CD4-positive, alpha-beta T cell treated with Interleukin-1 beta for 1 hour (primary cell): Measurements from ENCODE around the gene BMERB1.
"Not testable (repeated sequence)": the region's sequence is repeated elsewhere in the genome, so short reads cannot be mapped to it uniquely, and the experiment has no call there.

Source experiments
- DNase-seq, 2 donors: peaks; one replicate each; pipeline ENCODE4 v3.0.0-alpha.2; 2020 to 2022

Gene BMERB1

GRCh38 chr16:15466131-15466530 is 31.7 kb downstream of the BMERB1 start:
- DNase-seq = no peak

GRCh38 chr16:15466886-15467781 is 32.7 kb downstream of the BMERB1 start:
- no peak for DNase-seq

GRCh38 chr16:15476971-15477370 is 42.6 kb downstream of the BMERB1 start:
- DNase-seq = not testable (repeated sequence)

DNA sequence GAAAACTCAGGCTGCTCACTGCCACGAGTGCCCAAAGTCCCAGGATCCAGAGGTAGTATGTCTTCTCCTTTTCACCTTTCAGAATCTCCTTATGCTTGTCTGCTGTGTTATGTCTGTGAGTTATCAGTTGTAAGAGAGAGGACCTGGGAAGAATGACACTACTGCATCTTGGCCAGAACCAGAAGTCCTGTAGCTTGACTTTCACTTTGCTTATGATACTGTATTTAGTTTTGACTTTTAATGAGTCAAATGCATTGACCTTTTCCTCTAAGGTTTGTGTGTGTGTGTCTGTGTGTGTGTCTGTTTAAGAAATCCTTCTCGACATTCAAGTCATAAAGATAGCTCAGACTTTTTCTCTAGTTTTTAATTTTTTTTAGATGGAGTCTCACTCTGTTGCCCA is 43.4 kb downstream of the BMERB1 start:
- DNase-seq = no peak

GRCh38 chr16:15482068-15482747 is 47.8 kb downstream of the BMERB1 start:
- no peak for DNase-seq

DNA sequence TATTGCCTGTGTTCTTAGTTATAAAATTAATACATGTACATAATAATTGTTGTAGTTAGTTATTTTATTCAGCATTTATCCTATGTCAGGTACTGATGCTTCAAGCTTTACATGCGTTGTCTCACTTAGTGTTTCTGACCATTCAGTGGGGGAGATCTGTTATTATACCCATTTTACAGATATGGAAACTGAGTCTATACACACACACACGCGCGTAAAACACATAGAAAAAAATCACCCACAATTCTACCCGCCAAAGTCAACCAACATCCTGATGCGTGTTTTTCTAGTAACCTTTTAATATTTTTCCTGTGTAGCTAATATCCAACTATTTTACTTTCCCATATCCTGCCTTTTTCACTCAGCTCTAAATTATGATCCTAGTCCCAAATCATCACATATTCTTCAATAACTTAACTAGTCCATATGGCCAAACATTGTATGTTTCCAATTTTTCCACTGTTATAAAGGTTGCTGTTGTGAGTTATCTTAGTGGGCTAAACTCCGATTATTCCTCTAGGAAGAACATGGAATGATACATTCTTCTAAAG is 48.4 kb downstream of the BMERB1 start:
- no peak for DNase-seq

- DNase-seq = no peak
Observed at GRCh38 chr16:15483857-15484256, 49.5 kb downstream of the BMERB1 start.

DNA sequence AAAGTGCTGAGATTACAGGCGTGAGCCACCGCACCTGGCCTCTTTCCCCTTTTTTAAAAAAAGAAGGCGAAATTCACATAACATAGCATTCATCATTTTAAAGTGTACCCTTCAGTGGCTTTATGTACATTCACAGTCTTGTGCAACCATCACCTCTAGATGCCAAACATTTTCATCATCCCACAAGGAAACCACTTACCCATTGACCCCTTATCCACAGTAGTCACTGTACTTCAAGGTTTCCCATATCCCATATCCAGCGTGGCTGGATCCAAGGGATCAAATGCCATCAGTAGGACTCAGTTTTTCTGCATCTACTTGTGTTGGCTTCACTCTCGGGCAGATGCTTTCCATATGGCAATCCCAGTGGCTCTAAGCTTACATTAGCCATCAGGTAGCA is 50.3 kb downstream of the BMERB1 start:
- no peak for DNase-seq

DNA sequence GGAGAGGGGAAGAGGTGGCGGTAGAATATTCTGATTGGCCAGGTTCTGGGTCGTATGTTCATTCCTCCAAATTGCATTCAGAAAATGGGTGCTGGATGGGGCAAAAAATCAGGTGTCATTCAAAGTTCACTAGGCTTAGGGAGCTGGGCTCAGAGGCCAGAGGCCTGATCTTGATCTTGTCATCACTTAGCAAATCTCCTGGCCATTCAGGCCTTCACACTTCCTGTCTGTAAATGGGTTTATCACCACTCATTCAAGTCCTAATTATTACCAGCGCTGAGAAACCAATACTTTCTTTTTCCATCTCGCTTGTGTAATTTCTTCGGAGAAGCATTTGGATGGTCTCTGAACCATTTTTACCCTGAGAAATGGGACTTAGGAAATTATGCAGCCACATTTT is 50.8 kb downstream of the BMERB1 start:
- DNase-seq = no peak

GRCh38 chr16:15486661-15487060 is 52.3 kb downstream of the BMERB1 start:
- no peak for DNase-seq

DNA sequence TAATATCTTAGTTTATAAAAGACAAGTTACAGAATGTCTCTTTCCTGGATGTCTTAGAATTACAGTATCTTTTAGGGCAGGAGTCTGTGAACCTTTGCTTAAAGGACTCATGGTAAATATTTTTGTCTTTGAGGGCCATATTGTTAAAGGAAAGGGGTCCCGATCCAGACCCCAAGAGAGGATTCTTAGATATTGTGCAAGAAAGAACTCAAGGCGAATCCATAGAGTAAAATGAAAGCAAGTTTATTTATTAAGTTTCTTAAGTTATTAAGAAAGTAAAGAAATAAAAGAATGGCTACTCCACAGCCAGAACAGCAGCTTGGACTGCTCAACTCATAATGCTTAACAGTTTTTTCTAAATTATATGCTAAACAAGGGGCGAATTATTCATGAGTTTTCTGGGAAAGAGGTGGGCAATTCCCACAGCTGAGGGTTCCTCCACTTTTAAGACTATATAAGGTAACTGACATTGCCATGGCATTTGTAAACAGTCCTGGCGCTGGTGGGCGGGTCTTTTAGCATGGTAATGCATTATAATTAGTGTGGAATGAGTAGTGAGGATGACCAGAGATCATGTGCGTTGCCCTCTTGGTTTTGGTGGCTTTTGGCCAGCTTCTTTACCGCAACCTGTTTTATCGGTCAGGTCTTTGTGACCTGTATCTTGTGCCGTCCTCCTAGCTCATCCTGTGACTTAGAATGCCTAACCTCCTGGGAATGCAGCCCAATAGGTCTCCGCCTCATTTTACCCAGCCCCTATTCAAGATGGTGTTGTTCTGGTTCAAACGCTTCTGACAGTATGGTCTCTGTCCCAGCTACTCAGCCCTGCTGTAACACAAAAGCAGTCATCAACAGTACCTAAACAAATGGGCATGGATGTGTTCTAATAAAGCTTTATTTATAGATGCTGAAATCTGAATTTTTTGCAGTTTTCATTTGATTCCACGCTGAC is 53.2 kb downstream of the BMERB1 start:
- no peak for DNase-seq

DNA sequence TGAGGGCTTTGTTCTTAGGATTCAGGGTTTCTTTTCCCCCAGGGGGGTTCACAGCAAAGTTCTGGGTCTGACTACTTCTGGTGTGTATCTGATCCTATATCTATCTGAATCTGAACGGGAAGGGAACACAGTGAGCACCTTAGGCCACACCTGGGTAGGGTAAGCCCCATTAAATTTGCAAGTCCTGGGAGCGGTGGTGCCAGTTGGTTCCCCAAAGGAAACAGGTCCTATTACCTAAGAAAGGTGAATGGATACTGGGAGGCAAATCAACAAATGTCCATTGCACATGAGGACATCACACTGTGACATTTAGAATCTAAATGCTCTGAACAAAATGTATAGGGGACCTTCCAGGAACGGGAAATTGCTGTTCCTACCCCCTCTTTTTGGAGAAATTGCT is 54.6 kb downstream of the BMERB1 start:
- no peak for DNase-seq

- no peak for DNase-seq
Observed at GRCh38 chr16:15490123-15490711, 55.8 kb downstream of the BMERB1 start.

- DNase-seq = no peak
Observed at GRCh38 chr16:15491411-15491810, 57.0 kb downstream of the BMERB1 start.

GRCh38 chr16:15492091-15492740 is 57.8 kb downstream of the BMERB1 start:
- no peak for DNase-seq

GRCh38 chr16:15493466-15494180 is 59.2 kb downstream of the BMERB1 start:
- no peak for DNase-seq

DNA sequence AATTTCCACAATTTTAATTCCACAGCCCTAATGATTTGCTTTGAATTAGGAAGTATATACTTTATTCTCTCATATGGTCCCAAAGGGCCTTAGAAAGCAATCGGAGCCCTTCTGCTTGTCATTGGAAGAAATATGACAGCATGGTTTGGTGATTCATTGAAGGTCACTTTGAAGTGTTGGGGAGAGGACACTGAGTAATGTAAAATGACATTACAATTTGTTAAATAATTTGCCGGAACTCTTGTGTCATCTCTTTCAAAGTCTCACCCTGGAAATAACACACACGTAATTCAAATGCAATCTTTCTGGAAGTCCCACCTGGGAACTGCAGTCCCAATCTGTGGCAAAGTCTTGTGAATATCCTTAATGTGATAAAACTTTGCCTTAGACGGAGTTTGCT is 59.8 kb downstream of the BMERB1 start:
- DNase-seq = no peak

- DNase-seq = no peak
Observed at GRCh38 chr16:15495898-15496297, 61.5 kb downstream of the BMERB1 start.

GRCh38 chr16:15498427-15499175 is 64.2 kb downstream of the BMERB1 start:
- no peak for DNase-seq

GRCh38 chr16:15502041-15502725 is 67.8 kb downstream of the BMERB1 start:
- no peak for DNase-seq
